HG03558 (cell line): ENCODE measurements around the gene KRTAP9-4.
"Not testable (repeated sequence)": the region's sequence is repeated elsewhere in the genome, so short reads cannot be mapped to it uniquely, and the experiment has no call there.

Source experiments
- ATAC-seq: cut with Tn5 transposase; IDR thresholded peaks from one replicate; pipeline ENCODE4 v1.9.1; 2021; ENCODE audit warnings: moderate number of reproducible peaks; ENCODE audit not compliant: unreplicated experiment; ENCODE audit errors: extremely low read depth

KRTAP9-4 gene

GRCh38 chr17:41249637-41250240 is at the start of gene KRTAP9-4:
KRTAP9-4 (plus strand) TSS chr17:41249687; CDS start chr17:41249721, 34 bp downstream.
- not testable (repeated sequence) for ATAC-seq

- ATAC-seq, result no peak
These were observed 37.5 kb upstream of the KRTAP9-4 start for GRCh38 chr17:41211845-41212466.

GRCh38 chr17:41212524-41213169 is 36.8 kb upstream of the KRTAP9-4 start:
- no peak for ATAC-seq

DNA sequence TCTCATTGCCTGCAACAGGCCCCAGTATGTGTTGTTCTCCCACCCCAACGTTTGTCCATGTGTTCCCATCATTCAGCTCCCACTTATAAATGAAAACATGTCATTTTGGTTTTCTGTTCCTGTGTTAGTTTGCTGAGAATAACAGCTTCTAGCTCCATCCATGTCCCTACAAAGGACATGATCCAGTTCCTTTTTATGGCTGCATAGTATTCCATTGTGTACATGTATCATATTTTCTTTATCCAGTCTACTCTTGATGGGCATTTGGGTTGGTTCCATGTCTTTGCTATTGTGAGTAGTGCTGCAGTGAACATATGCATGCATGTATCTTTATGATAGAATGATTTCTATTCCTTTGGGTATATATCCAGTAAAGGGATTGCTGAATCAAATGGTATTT is 33.8 kb upstream of the KRTAP9-4 start:
- ATAC-seq, result no peak

DNA sequence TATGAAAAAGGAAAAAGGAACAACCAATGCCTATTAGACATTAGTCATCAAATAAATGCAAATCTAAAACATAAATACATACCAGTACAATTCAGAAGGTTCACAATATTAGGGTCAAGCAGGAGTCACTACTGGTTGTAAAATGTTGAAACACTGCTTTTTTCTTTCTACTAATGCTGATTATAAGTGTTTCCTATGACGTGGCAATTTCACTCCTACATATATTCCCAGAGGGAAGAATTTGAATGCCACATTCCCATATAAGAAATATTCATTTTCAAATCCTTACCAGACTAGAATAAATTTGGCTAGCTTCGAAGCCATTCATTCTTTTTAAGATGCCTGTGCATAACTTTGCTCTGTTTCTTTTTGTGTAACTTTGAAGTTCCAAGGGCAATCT is 25.7 kb upstream of the KRTAP9-4 start:
- no peak for ATAC-seq

DNA sequence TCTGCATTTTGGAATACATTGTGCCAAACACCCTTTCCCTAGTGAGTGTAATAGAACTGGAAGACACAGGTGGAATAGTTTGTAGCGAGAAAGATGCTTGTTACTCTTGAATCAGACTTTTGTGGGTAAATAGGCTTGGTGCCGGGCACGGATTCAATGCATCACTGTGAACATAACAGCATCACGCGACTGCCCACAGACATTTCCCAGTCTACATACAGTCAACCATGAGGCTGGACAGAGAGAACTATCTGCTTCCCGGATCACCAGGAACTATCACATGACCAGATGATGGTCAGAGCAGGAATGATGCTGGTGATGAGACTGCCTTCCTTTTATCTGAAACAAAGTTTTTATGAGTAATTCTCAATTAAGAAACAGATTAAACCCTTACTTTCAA is 23.4 kb upstream of the KRTAP9-4 start:
- no peak for ATAC-seq

DNA sequence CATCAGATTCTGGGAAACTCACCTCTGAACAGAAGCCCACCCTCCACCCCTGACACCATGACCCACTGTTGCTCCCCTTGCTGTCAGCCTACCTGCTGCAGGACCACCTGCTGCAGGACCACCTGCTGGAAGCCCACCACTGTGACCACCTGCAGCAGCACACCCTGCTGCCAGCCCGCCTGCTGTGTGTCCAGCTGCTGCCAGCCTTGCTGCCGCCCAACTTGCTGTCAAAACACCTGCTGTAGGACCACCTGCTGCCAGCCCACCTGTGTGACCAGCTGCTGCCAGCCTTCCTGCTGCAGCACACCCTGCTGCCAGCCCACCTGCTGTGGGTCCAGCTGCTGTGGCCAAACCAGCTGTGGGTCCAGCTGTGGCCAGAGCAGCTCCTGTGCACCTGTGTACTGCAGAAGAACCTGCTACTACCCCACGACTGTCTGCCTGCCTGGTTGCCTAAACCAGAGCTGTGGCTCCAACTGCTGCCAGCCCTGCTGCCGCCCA is 22.8 kb upstream of the KRTAP9-4 start, which contains the start of gene KRTAP9-2:
Gene KRTAP9-2, plus strand, starts transcription at position 51 of the 498 bp plus-strand sequence. Its CDS starts 7 bp downstream, at position 58.
- ATAC-seq, result not testable (repeated sequence)

- ATAC-seq, result no peak
These were observed 19.4 kb upstream of the KRTAP9-4 start for GRCh38 chr17:41230094-41230493.

DNA sequence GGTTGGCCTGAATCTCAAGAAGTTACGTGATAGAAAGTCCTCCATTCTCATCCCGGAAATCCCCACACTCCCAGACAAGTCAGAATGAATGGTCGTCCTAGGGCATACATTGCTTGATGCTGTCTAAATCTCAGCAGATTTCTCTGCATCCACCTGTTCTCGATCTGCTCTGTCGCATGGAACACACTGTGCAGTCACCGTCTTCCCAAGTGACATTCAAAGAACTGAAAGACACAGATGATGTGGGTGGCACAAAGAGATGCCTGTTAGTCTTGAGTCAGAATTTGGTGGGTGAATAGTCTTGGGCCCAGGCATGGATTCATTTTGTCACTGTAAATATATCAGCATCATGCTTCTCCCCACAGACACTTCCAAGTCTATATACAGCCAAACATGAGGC is 17.8 kb upstream of the KRTAP9-4 start:
- no peak for ATAC-seq

DNA sequence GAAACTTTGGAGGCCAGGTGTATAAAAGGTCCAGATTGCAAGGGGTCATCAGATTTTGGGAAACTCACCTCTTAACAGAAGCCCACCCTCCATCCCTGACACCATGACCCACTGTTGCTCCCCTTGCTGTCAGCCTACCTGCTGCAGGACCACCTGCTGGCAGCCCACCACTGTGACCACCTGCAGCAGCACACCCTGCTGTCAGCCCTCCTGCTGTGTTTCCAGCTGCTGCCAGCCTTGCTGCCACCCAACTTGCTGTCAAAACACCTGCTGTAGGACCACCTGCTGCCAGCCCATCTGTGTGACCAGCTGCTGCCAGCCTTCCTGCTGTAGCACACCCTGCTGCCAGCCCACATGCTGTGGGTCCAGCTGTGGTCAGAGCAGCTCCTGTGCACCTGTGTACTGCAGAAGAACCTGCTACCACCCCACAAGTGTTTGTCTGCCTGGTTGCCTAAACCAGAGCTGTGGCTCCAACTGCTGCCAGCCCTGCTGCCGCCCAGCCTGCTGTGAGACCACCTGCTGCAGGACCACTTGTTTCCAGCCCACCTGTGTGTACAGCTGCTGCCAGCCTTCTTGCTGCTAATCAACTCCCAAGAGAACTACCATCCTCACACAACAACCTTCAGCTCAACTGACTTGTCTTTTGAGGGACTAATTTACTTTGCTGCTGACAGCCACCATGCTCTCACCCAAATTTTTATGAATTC is 16.9 kb upstream of the KRTAP9-4 start, which contains the start of gene KRTAP9-3:
Gene KRTAP9-3, plus strand, starts transcription at position 51 of the 707 bp plus-strand sequence. Its CDS starts 53 bp downstream, at position 104.
- not testable (repeated sequence) for ATAC-seq

DNA sequence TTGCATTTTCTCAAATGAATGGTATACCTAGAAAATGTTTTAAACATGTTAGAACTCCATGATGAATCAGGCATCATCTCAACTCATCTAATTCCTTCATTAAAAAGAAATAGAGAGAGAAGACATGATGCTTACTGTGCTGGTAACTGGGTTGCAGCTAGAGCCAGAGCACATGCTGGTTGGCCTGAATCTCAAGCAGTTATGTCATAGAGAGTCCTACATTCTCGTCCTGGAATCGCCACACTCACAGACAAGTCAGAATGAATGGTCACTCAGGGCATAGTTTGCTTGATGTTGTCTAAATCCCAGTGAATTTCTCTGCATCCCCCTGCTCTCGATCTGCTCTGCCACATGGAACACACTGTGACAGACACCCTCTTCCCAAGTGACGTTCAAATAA is 12.4 kb upstream of the KRTAP9-4 start:
- not testable (repeated sequence) for ATAC-seq

DNA sequence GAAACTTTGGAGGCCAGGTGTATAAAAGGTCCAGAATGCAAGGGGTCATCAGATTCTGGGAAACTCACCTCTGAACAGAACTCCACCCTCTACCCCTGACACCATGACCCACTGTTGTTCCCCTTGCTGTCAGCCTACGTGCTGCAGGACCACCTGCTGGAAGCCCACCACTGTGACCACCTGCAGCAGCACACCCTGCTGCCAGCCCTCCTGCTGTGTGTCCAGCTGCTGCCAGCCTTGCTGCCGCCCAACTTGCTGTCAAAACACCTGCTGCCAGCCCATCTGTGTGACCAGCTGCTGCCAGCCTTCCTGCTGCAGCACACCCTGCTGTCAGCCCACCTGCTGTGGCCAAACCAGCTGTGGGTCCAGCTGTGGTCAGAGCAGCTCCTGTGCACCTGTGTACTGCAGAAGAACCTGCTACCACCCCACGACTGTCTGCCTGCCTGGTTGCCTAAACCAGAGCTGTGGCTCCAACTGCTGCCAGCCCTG is 11.5 kb upstream of the KRTAP9-4 start, which contains the start of gene KRTAP9-8:
Gene KRTAP9-8, plus strand, starts transcription at position 51 of the 489 bp plus-strand sequence. Its CDS starts 53 bp downstream, at position 104.
- not testable (repeated sequence) for ATAC-seq

- not testable (repeated sequence) for ATAC-seq
These were observed 2.3 kb upstream of the KRTAP9-4 start for GRCh38 chr17:41246995-41247787.

DNA sequence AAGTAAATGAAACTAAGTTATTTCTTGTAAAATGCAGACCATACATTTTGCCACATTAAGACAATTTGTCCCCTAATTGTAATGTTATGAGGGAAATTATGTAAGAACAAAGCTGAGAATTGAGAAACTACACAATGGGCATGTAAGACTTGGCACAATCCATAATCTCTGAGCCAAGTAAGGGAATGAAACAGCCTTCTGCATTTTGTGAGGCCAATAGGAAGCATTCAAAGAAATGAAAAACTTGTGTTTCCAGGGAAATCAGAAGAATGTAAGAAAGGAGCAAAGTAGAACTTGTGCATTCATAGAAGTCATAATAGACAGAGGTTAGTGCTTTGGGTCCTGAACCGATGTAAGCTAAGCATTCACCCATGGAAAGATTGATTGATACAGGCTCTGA is 1.8 kb downstream of the KRTAP9-4 start:
- ATAC-seq, result no peak

- no peak for ATAC-seq
These were observed 5.4 kb downstream of the KRTAP9-4 start for GRCh38 chr17:41254861-41255260.

DNA sequence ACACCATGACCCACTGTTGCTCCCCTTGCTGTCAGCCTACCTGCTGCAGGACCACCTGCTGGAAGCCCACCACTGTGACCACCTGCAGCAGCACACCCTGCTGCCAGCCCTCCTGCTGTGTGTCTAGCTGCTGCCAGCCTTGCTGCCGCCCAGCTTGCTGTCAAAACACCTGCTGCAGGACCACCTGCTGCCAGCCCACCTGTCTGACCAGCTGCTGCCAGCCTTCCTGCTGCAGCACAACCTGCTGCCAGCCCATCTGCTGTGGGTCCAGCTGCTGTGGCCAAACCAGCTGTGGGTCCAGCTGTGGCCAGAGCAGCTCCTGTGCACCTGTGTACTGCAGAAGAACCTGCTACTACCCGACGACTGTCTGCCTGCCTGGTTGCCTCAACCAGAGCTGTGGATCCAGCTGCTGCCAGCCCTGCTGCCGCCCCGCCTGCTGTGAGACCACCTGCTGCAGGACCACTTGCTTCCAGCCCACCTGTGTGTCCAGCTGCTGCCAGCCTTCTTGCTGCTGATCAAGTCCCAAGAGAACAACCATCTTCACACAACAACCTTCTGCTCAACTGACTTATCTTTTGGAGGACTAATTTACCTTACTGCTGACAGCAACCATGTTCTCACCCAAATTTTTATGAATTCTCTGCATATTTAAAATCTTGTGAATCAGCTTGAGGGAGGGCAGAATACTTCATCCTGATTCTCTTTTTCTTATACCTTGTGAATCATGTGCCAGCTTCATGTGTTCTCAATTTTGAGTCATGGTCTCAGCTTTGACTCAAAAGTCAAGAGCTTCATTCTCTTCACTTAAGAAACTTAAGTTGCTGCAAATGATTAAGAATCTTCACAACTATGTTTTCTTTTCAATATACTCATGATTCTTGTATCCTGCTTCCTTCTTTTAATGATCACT is 6.1 kb downstream of the KRTAP9-4 start, which contains the start of gene KRTAP9-9:
Gene KRTAP9-9, plus strand, starts transcription at position 4 of the 910 bp plus-strand sequence.
- not testable (repeated sequence) for ATAC-seq

- ATAC-seq, result no peak
These were observed 6.8 kb downstream of the KRTAP9-4 start for GRCh38 chr17:41256291-41256685.

- ATAC-seq, result no peak
These were observed 8.9 kb downstream of the KRTAP9-4 start for GRCh38 chr17:41258406-41258805.
